GM12801 (cell line): Measurements from ENCODE around the gene NT5DC1.

ENCODE experiments used
- CTCF ChIP-seq: IDR thresholded peaks from one replicate; pipeline ENCODE4 v1.5.1; 2011; ENCODE audit warnings: control low read depth; ENCODE audit not compliant: insufficient read length; ENCODE audit errors: extremely low read depth

NT5DC1 gene

GRCh38 chr6:116106146-116106545, 5.5 kb downstream of the NT5DC1 start:
- no peak for TF ChIP-seq CTCF

GRCh38 chr6:116108836-116109235, 8.2 kb downstream of the NT5DC1 start:
- TF ChIP-seq CTCF = no peak

- no peak for TF ChIP-seq CTCF
These were observed 11.2 kb downstream of the NT5DC1 start for GRCh38 chr6:116111552-116112528.

- no peak for TF ChIP-seq CTCF
These were observed 12.7 kb downstream of the NT5DC1 start for GRCh38 chr6:116113386-116113785.

GRCh38 chr6:116115781-116116180, 15.1 kb downstream of the NT5DC1 start:
- TF ChIP-seq CTCF = no peak

- no peak for TF ChIP-seq CTCF
These were observed 18.0 kb downstream of the NT5DC1 start for GRCh38 chr6:116118608-116119007.

- TF ChIP-seq CTCF = no peak
These were observed 19.8 kb downstream of the NT5DC1 start for GRCh38 chr6:116120430-116120829.
